ENCODE measurements around the gene TAGLN3. TPM values are rescaled to one million over a fixed set of nuclear protein-coding genes. Genes with fewer than 3 reads are reported as not detected.
A peak's percentile ranks its signal among the peaks of the same experiment; 100 is the strongest.

Gene TAGLN3
- total and polyA plus RNA-seq, 2 of the 13 experiments (the other 11 are each of a cell fraction or from before 2014, with no cell fraction given), result 0.51 to 0.91 TPM

DNA sequence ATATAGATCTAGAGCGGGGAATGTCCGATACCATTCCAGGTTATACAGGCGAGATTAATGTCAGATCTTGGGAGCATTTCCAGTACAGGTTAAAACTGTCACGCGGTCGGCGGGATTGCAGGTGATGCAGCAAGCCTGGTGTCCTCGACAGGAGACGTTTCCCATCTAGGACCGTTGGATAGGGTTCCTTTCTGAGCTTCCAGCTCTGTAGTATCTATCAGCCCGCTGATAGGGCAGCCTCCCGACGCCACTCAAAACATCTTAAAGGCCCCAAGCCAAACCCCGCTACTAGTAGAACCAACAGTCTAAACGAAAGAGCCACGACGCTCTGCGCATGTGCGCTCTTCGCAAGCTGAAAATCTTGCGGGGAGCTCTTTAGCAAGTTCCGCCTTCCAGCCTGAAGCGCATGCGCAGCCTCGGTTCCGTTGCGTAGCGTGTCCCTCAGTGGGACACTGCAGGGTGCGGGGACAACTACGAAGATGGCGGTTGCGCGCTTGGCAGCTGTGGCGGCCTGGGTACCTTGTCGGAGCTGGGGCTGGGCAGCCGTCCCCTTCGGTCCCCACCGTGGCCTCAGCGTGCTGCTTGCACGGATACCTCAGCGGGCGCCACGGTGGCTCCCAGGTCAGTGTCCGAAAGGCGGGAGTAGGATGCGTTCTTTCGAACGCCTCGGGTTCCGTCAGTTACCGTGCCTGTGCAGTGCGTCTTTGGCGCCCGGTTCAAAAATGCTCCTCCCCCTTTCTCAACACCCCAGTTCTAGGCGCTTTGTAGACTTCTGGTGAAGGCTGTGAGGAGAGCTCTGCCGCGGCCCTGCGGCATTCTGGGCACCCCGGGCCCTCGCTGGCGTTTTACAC, 19.9 kb upstream of the TAGLN3 start, which contains the start of gene ABHD10 (continued):
- TF ChIP-seq ZNF773 (CRISPR knock-in tag; IDR thresholded peaks at IDR 0.05; ENCODE audit: borderline replicate concordance), result 0 out of 2 replicates have a peak, but pooled peaks have one; percentile 65
- TF ChIP-seq ZNF282 (IDR thresholded peaks at IDR 0.05; ENCODE audit: partially characterized antibody), result no peak
- TF ChIP-seq POLR2G (IDR thresholded peaks at IDR 0.05; ENCODE audit: low read depth, low read length), result peak; percentile 97
- TF ChIP-seq, protein P1, sequence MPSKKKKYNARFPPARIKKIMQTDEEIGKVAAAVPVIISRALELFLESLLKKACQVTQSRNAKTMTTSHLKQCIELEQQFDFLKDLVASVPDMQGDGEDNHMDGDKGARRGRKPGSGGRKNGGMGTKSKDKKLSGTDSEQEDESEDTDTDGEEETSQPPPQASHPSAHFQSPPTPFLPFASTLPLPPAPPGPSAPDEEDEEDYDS (CRISPR knock-in tag; IDR thresholded peaks at IDR 0.05), result peak; percentile 76
- peak; percentile 92 for TF ChIP-seq YY1 (IDR thresholded peaks at IDR 0.05; ENCODE audit: insufficient read depth, insufficient replicate concordance, low read depth, low read length)
- TF ChIP-seq TP53 (CRISPR knock-in tag; conservative IDR thresholded peaks at IDR 0.05), result peak; percentile 84; the same call in 1 of the 2 replicates
- TF ChIP-seq, protein P2, sequence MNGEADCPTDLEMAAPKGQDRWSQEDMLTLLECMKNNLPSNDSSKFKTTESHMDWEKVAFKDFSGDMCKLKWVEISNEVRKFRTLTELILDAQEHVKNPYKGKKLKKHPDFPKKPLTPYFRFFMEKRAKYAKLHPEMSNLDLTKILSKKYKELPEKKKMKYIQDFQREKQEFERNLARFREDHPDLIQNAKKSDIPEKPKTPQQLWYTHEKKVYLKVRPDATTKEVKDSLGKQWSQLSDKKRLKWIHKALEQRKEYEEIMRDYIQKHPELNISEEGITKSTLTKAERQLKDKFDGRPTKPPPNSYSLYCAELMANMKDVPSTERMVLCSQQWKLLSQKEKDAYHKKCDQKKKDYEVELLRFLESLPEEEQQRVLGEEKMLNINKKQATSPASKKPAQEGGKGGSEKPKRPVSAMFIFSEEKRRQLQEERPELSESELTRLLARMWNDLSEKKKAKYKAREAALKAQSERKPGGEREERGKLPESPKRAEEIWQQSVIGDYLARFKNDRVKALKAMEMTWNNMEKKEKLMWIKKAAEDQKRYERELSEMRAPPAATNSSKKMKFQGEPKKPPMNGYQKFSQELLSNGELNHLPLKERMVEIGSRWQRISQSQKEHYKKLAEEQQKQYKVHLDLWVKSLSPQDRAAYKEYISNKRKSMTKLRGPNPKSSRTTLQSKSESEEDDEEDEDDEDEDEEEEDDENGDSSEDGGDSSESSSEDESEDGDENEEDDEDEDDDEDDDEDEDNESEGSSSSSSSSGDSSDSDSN (CRISPR knock-in tag; IDR thresholded peaks at IDR 0.05), result peak; percentile 76
- TF ChIP-seq KDM4B (CRISPR knock-in tag; IDR thresholded peaks at IDR 0.05), result peak; percentile 57; the same call in 1 of the 2 replicates
- TF ChIP-seq SMAD1 (CRISPR knock-in tag; IDR thresholded peaks at IDR 0.05; ENCODE audit: borderline replicate concordance, low read depth), result peak; percentile 67; the same call in 1 of the 2 replicates
- TF ChIP-seq, protein P3, sequence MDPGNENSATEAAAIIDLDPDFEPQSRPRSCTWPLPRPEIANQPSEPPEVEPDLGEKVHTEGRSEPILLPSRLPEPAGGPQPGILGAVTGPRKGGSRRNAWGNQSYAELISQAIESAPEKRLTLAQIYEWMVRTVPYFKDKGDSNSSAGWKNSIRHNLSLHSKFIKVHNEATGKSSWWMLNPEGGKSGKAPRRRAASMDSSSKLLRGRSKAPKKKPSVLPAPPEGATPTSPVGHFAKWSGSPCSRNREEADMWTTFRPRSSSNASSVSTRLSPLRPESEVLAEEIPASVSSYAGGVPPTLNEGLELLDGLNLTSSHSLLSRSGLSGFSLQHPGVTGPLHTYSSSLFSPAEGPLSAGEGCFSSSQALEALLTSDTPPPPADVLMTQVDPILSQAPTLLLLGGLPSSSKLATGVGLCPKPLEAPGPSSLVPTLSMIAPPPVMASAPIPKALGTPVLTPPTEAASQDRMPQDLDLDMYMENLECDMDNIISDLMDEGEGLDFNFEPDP (CRISPR knock-in tag; conservative IDR thresholded peaks at IDR 0.05), result no peak
- no peak for TF ChIP-seq HCFC1 (IDR thresholded peaks at IDR 0.05; ENCODE audit: low read depth, low read length)
- no peak for TF ChIP-seq ATRX (CRISPR knock-in tag; IDR thresholded peaks at IDR 0.05; ENCODE audit: borderline replicate concordance)
- peak; percentile 91 for TF ChIP-seq HOXA3 (CRISPR knock-in tag; IDR thresholded peaks at IDR 0.05)
- no peak for TF ChIP-seq ZFP82 (CRISPR knock-in tag; IDR thresholded peaks at IDR 0.05; ENCODE audit: borderline replicate concordance)
- TF ChIP-seq MXI1 (IDR thresholded peaks at IDR 0.05; ENCODE audit: borderline replicate concordance, low read depth, low read length), result peak; percentile 70; the same call in 1 of the 3 replicates
- TF ChIP-seq, protein P4, sequence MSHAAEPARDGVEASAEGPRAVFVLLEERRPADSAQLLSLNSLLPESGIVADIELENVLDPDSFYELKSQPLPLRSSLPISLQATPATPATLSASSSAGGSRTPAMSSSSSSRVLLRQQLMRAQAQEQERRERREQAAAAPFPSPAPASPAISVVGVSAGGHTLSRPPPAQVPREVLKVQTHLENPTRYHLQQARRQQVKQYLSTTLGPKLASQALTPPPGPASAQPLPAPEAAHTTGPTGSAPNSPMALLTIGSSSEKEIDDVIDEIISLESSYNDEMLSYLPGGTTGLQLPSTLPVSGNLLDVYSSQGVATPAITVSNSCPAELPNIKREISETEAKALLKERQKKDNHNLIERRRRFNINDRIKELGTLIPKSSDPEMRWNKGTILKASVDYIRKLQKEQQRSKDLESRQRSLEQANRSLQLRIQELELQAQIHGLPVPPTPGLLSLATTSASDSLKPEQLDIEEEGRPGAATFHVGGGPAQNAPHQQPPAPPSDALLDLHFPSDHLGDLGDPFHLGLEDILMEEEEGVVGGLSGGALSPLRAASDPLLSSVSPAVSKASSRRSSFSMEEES (CRISPR knock-in tag; IDR thresholded peaks at IDR 0.05), result 0 out of 2 replicates have a peak, but pooled peaks have one; percentile 17
- TF ChIP-seq ZNF234 (CRISPR knock-in tag; conservative IDR thresholded peaks at IDR 0.05), result no peak
- TF ChIP-seq ZNF605 (CRISPR knock-in tag; IDR thresholded peaks at IDR 0.05), result no peak
- peak; percentile 90 for TF ChIP-seq ZSCAN31 (CRISPR knock-in tag; IDR thresholded peaks at IDR 0.05; ENCODE audit: low read depth)
